ENCODE results near the gene HACD3.
"Not testable (repeated sequence)": the region's sequence is repeated elsewhere in the genome, so short reads cannot be mapped to it uniquely, and the experiment has no call there.

Gene HACD3

DNA sequence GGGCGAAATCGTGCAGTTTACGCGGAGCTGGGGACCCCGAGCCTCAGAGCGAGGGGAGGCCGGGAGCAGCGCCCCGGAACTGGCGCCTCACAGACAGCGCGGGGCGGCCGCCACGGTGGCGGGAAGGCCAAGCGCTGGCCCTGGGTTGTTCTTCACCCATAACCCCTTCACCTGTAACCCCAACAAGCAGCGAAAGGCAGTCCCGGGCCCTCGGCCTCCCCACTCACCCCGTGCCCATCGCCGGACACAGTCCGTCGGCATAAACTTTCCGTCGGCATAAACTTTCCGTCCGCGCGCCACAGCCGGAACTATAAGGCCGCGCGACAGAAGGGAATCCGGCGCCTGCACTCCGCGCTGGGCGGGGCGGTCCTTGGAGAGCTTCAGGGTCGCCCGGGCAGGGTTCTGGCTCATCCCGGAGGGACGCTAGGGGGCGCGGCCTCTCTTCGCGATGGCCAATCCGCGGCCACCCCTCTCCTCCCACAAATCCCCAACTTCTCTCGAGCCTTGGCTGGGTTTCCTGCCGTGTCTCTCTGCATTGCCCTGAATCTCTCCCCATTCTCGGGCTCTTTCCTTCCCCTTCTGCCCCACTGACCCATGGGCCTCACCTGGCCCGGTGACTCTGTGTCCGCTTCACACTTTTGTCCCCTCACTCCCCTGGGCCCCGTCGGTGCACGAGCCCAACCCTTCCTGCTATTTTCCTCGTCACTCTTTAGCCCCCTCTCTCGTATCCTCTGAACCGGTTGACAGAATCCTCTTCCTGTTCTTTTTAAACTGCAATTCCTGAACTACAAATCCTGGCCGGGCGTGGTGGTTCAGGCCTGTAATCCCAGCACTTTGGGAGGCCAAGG, 80.8 kb downstream of the HACD3 start, which contains the start of gene INTS14:
Gene INTS14, minus strand, starts transcription at position 261 of the 848 bp plus-strand sequence. CDS start 3,751 bp downstream, outside the sequence.
- peak; percentile 62 for DNase-seq

DNA sequence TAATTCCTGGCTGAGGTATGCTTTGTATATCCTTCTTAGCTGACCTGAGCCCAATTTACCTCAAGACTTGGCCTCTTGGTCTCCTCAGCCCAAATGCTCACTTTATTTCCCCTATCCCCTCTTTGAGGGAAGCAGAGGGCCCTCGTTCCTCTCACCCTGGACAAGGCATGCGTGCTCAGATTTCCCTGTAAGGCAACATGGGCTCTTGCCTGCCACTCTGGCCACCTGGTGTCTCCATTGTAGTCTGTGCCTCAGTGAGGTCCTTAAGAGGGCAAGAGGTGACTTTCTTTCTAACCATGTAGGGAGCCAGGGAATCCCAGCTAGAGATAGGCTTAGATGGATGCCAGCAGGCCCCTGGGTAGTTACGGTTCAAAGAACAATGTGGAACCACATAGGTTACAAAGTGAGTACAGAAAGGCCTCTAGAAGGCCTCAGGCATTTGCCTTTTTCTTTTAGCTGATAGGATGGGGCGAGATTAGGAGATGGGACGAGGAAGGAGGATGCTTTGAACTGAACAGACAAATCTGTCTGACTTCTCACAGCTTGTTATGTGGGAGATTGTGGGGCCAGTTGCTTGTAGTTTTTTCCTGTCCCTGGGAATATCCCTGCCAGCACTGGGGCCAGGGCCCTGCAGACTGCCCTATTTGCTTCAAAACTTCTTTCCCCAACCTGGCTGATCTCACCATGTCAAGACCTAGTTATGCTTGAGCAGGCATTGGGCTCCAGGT, 81.8 kb downstream of the HACD3 start:
- no peak for DNase-seq

DNA sequence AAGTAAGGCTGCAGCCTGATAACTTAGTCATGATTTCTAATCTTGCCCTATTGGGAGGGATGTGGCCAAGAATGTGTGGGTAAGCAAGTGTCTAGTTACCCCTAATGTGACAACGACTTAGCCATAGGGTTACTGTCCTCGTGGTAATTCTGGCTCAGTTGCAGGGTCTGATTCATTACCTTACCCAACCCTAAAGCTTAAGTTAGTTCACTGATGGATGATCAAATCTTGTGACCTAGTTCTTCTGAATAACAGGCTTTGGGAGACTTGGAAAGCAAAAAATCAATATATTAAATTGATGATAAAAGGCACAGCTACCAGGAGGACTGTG, 82.3 kb downstream of the HACD3 start:
- no peak for DNase-seq

DNA sequence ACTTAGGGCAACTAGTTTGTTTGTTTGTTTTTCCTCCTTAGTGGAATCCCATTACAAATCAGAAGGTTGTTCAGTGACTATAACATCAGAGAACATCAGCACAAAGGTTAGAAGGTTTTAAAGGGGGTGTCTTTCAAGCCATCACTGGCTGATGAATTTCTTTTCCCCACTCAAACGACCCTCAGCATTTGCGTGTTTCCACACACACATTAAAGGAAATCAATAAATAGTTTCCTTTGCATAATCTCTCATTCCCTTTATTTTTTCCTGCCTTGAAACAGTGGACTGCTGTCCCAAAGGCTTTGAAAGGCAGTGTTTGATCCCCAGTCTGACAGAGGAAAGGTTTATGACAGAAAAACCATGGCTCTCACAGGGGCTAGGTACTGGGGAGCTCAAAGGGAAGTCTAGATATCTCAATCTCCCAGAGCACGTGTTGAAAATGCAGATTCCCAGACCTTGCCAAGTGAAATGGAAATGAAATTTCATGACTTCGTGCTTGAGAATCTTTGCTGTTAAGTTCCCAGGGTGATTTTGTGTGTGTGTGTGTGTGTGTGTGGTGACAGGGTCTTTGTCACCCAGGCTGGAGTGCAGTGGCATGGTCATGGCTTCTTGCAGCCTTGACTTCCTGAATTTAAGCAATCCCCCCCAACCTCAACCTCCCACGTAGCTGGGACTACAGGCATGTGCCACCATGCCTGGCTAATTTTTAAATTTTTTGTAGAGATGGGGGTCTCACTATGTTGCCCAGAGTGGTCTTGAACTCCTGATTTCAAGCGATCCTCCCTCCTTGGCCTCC, 82.9 kb downstream of the HACD3 start:
- DNase-seq = no peak

DNA sequence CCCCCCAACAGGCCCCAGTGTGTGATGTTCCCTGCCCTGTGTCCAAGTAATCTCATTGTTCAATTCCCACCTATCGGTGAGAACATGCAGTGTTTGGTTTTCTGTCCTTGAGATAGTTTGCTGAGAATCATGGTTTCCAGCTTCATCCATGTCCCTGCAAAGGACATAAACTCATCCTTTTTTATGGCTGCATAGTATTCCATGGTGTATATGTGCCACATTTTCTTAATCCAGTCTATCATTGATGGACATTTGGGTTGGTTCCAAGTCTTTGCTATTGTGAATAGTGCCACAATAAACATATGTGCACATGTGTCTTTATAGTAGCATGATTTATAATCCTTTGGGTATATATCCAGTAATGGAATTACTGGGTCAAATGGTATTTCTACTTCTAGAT, 85.6 kb downstream of the HACD3 start:
- not testable (repeated sequence) for DNase-seq

DNA sequence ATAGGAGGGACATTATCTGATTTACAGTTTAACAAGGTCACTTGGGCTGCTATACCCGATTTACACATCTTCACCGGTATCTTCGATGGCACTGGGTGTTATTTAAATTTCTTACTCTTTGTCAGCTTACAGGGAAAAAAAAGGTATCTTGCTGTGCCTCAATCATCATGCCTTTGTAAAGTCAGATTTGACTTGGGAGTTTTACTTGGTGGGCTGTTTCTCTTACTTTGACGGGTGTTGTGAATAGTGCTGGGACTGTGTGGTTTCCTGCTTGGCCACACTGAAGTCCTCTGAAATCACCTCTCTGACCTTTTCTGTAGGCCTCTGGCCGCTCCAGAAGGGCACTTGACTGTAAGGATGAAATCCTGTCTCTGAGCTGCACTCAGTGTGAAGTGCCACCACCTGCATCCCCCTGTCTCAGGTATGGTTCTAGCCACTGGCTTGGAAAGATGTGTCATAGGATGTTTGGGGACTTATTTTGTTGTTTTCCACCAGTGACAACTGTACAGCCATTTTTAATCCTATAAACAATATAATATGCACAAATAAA, 88.4 kb downstream of the HACD3 start:
- DNase-seq = no peak

DNA sequence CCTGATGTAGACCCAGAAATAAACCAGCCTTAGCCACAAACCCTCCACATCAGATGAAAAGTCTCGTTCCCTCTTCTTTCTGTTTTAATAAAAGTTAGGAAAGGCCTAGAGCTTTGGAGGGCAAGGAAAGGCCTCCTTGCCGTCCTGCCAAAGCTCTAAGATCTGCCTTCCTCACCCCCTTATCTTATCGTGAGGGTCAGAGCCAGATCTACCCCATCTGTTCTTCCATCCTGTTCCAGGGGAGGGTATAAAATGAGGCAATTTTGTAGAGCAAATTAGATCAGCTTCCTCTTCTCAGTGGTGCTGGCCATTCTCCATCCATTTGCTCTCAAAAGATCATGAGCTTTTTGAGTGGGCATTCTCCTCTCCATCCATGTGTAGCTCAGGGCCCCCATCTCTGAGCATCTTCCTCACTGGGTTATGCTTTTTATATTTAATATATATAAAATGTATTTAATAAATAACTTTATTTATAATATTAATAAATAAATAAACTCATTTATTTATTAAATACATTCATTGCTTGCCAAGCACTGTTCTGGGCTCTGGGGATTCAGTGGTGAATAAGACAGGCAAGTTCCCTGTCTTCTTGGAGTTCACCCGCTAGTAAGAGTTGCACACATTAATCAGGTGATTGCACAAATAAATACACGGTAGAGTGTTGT, 89.5 kb downstream of the HACD3 start:
- DNase-seq = no peak

DNA sequence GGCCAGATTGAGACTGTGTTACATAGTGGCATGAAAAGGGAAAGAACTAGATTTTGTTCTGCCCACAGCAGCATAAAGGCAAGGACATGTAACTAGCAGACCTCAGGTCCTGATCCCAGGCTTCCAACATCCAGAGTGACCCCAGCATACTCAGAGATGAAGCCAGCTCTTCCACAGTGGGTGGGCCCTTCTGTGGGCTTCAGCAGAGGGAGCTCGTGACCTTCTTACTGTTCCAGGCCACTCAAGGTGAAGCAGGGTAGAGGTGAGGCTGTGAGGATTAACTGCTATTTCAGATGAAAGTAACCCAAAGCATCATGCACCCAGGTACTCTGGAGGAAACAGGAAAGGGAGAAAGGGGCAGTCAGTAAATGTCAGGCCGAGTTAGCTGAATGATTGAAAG, 90.6 kb downstream of the HACD3 start:
- DNase-seq = no peak

DNA sequence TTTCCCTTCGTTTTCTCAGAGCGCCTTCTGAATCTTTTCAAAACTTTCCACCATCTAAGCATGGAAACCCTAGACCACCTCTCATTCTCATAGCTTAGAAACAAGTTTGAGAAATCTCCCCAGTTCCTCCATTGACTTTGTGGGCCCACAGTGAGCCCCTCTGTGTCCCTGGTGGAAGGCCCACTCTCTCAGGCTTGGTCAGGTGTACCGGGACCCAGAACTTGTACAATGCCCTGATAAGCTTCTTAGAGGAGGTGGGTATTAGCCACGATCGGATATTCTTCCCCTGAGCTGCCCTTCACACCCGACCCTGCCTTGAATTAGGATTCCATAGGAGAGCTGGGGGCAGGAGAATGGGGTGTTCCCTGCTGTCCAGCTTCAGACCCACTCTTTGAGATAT, 91.4 kb downstream of the HACD3 start, which contains the start of gene SLC24A1:
Gene SLC24A1, plus strand, starts transcription at position 301 of the 400 bp plus-strand sequence. CDS start 2,143 bp downstream, outside the sequence.
- no peak for DNase-seq

DNA sequence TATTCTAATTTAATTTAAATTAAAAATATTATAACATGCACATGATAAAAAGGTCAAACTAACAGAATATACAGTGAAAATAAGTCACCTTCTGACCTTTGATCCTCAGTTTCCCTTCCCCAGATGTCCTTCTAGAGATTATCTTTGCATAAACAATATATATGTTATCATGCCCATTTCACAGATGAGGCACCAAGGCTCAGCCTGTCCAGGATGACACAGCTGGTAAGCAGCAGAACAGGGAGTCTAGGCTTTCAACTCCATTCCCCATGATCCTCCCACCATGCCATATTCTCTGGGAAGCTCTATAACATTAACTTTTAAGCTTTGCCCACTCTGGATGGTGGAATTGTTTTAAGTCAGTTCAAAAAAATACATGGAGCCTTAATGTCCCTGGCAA, 92.8 kb downstream of the HACD3 start:
- no peak for DNase-seq

DNA sequence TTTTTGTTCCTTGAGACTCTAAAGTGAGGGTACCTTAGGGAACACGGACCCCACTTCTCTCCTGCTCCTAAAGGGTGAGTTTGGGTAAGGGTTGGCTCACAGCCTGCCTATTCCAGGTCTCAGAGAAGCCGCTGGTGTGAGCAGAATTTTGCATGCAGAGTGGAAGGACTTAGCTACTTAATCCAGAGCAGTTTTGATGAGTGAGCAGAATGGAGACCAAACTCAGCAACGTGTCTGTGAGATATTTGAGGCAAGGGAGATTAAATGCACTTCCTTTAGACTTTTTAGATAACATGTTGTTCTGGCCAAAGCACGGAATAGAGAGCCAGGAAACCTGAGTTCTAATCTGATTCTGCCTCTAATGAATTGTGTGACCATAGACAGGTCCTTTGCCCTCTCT, 96.6 kb downstream of the HACD3 start:
- no peak for DNase-seq
